OCI-LY7 (cell line): ENCODE measurements around the gene UNC5B. TPM values are rescaled to one million over a fixed set of nuclear protein-coding genes. Genes with fewer than 3 reads are reported as not detected.
"Not testable (repeated sequence)": the region's sequence is repeated elsewhere in the genome, so short reads cannot be mapped to it uniquely, and the experiment has no call there.

Experiments used
- BruUV-seq: library from RNA; stranded (reverse); fragments of 400-500 nt; replicated peaks from 2 replicates; lab custom pipeline; 2021; lab: Mats Ljungman, UMichigan
- CTCF ChIA-PET: fragments of 300-600 bp; sonication (Branson Sonifier 250); formaldehyde crosslinking; loops from one replicate; lab custom pipeline; 2022; ENCODE audit warnings: antibody characterized with exemption; ENCODE audit not compliant: unreplicated experiment; lab: Charles Lee
- POLR2A ChIA-PET: fragments of 300-600 bp; sonication (Branson Sonifier 250); formaldehyde crosslinking; loops from one replicate; lab custom pipeline; 2022; ENCODE audit warnings: antibody characterized with exemption; lab: Charles Lee
- DNase-seq: peaks from one replicate; pipeline ENCODE4 v3.0.0-alpha.2; 2015; ENCODE audit warnings: low spot score
- H2AFZ ChIP-seq: fragments of 200-600 bp; sonication (generic), shearing (Covaris generic); 2 replicates; pipeline ENCODE4 v1.6.1; 2014; ENCODE audit warnings: mild to moderate bottlenecking, antibody characterized with exemption, low read length, moderate library complexity
- H3K27ac ChIP-seq: fragments of 200-600 bp; sonication (generic); 2 replicates; pipeline ENCODE4 v1.5.1; 2014; ENCODE audit warnings: mixed run types, low read depth, mild to moderate bottlenecking, moderate library complexity, low read length, inconsistent platforms; ENCODE audit not compliant: poor library complexity, severe bottlenecking
- H3K36me3 ChIP-seq: fragments of 200-600 bp; sonication (generic); 2 replicates; pipeline ENCODE4 v1.6.1; 2014; ENCODE audit warnings: mild to moderate bottlenecking, antibody characterized with exemption, low read length, moderate library complexity, mixed read lengths; ENCODE audit not compliant: insufficient read depth
- H3K4me1 ChIP-seq: fragments of 200-600 bp; sonication (generic); 2 replicates; pipeline ENCODE4 v1.5.1; 2014; ENCODE audit warnings: mild to moderate bottlenecking, low read length; ENCODE audit not compliant: insufficient read depth, poor library complexity, severe bottlenecking
- H3K4me2 ChIP-seq: fragments of 200-600 bp; sonication (generic); 2 replicates; pipeline ENCODE4 v1.6.1; 2014; ENCODE audit warnings: mild to moderate bottlenecking, low read length
- H3K4me3 ChIP-seq: fragments of 200-600 bp; sonication (generic); 2 replicates; pipeline ENCODE4 v1.5.1; 2014; ENCODE audit warnings: mild to moderate bottlenecking, low read depth, low read length; ENCODE audit not compliant: poor library complexity, severe bottlenecking
- H3K79me2 ChIP-seq: fragments of 200-600 bp; sonication (generic); 2 replicates; pipeline ENCODE4 v1.6.1; 2016; ENCODE audit warnings: low read depth, mild to moderate bottlenecking, low read length, moderate library complexity, mixed read lengths; ENCODE audit not compliant: insufficient read depth
- H3K9me2 ChIP-seq: fragments of 200-600 bp; sonication (generic); 2 replicates; pipeline ENCODE4 v1.6.1; 2016; ENCODE audit warnings: mild to moderate bottlenecking, low read length, mixed read lengths; ENCODE audit not compliant: insufficient read depth
- H3K9me3 ChIP-seq: fragments of 200-600 bp; sonication (generic); 2 replicates; pipeline ENCODE4 v1.6.1; 2014; ENCODE audit warnings: mild to moderate bottlenecking, mixed run types, low read length, mixed read lengths
- H4K20me1 ChIP-seq: fragments of 200-600 bp; sonication (generic); 2 replicates; pipeline ENCODE4 v1.6.1; 2014; ENCODE audit warnings: mild to moderate bottlenecking, antibody characterized with exemption, low read length, moderate library complexity, mixed read lengths; ENCODE audit not compliant: insufficient read depth
- EZH2phosphoT487 ChIP-seq: fragments of 200-600 bp; sonication (generic); IDR thresholded peaks from 2 replicates; pipeline ENCODE4 v1.6.1; 2018; ENCODE audit warnings: low read depth, borderline replicate concordance, mild to moderate bottlenecking, mixed run types, antibody characterized with exemption, low read length, moderate library complexity, mixed read lengths
- intact Hi-C: fragments of 100-400 bp; cut with micrococcal nuclease; formaldehyde crosslinking; loops from one replicate; pipeline ENCODE4 v1.10.0; 2022; ENCODE audit not compliant: unreplicated experiment
- total RNA-seq, 2 experiments: library from RNA; depleted of rRNA in 1 of 2; stranded (reverse); fragments of >200 nt in 1 of 2; shearing (Covaris generic) in 1 of 2; gene quantifications; 2 replicates each; pipeline ENCODE4 v1.2.3, GENCODE V29; 2014 to 2022
- TF ChIP-seq, protein P1 (sequence below): fragments of 200-600 bp; sonication (generic); conservative IDR thresholded peaks from 2 replicates; pipeline ENCODE4 v1.5.1; 2014; ENCODE audit warnings: mild to moderate bottlenecking, antibody characterized with exemption, low read length, moderate library complexity, mixed read lengths

UNC5B gene
- total RNA-seq, 2 experiments from 2014 or later: not detected

DNA sequence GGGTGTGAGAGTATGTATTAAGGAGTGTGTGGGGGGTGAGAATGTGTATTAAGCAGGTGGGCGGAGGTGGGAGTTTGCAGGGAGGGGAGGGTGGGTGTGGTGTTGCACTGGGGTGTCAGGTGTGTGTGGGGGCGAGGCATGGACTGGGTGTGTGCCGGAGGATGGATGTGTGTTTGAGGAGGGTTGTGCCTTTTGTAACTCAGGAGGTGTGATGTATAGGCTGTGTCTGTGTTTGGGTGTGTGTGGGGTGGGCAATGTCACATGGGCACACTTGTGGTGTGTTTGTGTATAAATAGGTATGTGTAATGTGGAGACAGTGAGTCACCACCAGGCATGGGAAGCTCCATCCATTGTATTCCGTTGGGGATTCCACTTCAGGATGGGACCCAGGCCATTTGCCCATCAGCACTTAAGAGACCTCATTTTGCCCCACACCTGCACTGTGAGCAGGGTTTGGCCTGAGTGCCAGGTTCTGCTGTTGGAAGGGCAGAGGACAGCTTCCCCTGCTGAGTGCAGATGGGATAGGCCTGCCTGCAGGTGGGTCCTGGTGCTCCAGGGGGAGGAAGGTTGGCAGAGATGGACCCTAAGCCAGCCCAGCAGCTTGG, 5.8 kb downstream of the UNC5B start:
- BruUV-seq: no TSS peak
- CTCF ChIA-PET: no interaction called here

GRCh38 chr10:71218651-71219050, 6.3 kb downstream of the UNC5B start:
- Histone ChIP-seq H3K9me2 (no peaks in the 10 kb centered on the region), H3K4me1 (no peaks in the 10 kb centered on the region), H3K36me3 (no peaks in the 10 kb centered on the region), H4K20me1 (no peaks in the 10 kb centered on the region), H3K4me3 (no peak overlapping the region), H3K9me3 (no peaks in the 10 kb centered on the region), H3K4me2 (no peak overlapping the region), H2AFZ (no peak overlapping the region), H3K27ac (no peak overlapping the region), H3K79me2 (no peaks in the 10 kb centered on the region)
- no peak for DNase-seq
- intact Hi-C loops: no loop called here
- no peak for TF ChIP-seq EZH2phosphoT487
- TF ChIP-seq, protein P1, sequence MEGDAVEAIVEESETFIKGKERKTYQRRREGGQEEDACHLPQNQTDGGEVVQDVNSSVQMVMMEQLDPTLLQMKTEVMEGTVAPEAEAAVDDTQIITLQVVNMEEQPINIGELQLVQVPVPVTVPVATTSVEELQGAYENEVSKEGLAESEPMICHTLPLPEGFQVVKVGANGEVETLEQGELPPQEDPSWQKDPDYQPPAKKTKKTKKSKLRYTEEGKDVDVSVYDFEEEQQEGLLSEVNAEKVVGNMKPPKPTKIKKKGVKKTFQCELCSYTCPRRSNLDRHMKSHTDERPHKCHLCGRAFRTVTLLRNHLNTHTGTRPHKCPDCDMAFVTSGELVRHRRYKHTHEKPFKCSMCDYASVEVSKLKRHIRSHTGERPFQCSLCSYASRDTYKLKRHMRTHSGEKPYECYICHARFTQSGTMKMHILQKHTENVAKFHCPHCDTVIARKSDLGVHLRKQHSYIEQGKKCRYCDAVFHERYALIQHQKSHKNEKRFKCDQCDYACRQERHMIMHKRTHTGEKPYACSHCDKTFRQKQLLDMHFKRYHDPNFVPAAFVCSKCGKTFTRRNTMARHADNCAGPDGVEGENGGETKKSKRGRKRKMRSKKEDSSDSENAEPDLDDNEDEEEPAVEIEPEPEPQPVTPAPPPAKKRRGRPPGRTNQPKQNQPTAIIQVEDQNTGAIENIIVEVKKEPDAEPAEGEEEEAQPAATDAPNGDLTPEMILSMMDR: no peak
- ChIA-PET POLR2A (no interaction called here), CTCF (no interaction called here)
- no TSS peak for BruUV-seq

More for the DNA sequence above, 5.8 kb downstream of the UNC5B start:
- intact Hi-C loops: no loop called here
- H3K4me2 ChIP-seq: no peak overlapping the region
- no peaks in the 10 kb centered on the region for H3K9me3 ChIP-seq
- peaks cover 2% of the 10 kb centered on the region for H3K4me1 ChIP-seq
- no peaks in the 10 kb centered on the region for H3K79me2 ChIP-seq
- no peak overlapping the region for H3K4me3 ChIP-seq
- no peak overlapping the region for H3K27ac ChIP-seq
- no peak overlapping the region for H2AFZ ChIP-seq
- POLR2A ChIA-PET: interaction anchor here (0.7 kb wide), 1 partner anchor 25 kb away, joined by 3 read pairs; no protein-coding TSS in a partner anchor
- H4K20me1 ChIP-seq: no peaks in the 10 kb centered on the region
- no peaks in the 10 kb centered on the region for H3K9me2 ChIP-seq
- TF ChIP-seq, protein P1: no peak
- no peak for TF ChIP-seq EZH2phosphoT487
- H3K36me3 ChIP-seq: no peaks in the 10 kb centered on the region
- no peak for DNase-seq

- H3K4me2 ChIP-seq, H3K27ac ChIP-seq, CTCF ChIA-PET, H3K9me3 ChIP-seq, POLR2A ChIA-PET, H2AFZ ChIP-seq, H3K4me1 ChIP-seq, H4K20me1 ChIP-seq, H3K36me3 ChIP-seq, intact Hi-C loops, H3K4me3 ChIP-seq, BruUV-seq, H3K9me2 ChIP-seq, H3K79me2 ChIP-seq, DNase-seq: not testable (repeated sequence)
Observed at GRCh38 chr10:71219236-71219917, 7.0 kb downstream of the UNC5B start.
